ENCODE results near the gene KLKB1.

DNA sequence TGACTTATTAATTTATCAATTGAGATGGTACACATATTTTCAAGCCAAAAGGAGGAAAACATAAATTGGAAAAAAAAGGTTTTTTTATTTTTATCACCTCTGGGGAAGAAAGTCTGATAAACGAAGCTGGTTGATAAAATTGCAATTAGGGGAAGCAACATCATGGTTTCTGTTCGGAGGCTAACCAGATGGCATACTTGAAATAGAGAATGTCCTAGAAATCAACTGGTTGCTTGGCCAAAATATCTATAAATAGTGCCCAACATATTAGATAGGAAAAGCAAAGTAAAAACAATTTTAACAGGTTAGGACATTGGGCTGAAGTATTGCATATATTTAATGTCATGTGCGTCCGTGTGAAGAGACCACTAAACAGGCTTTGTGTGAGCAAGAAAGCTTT, 14.3 kb downstream of the KLKB1 start:
- TF ChIP-seq, protein P1, sequence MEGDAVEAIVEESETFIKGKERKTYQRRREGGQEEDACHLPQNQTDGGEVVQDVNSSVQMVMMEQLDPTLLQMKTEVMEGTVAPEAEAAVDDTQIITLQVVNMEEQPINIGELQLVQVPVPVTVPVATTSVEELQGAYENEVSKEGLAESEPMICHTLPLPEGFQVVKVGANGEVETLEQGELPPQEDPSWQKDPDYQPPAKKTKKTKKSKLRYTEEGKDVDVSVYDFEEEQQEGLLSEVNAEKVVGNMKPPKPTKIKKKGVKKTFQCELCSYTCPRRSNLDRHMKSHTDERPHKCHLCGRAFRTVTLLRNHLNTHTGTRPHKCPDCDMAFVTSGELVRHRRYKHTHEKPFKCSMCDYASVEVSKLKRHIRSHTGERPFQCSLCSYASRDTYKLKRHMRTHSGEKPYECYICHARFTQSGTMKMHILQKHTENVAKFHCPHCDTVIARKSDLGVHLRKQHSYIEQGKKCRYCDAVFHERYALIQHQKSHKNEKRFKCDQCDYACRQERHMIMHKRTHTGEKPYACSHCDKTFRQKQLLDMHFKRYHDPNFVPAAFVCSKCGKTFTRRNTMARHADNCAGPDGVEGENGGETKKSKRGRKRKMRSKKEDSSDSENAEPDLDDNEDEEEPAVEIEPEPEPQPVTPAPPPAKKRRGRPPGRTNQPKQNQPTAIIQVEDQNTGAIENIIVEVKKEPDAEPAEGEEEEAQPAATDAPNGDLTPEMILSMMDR (IDR thresholded peaks at IDR 0.05) = no peak
- no peak for TF ChIP-seq POLR2A (IDR thresholded peaks at IDR 0.05)
